Kidney (tissue), 14 donors: ENCODE measurements around the gene MCTP2. TPM values are rescaled to one million over a fixed set of nuclear protein-coding genes. Genes with fewer than 3 reads are reported as not detected.

Experiments used
- DNase-seq, 5 donors: peaks; one replicate each; pipeline ENCODE4 v3.0.0-alpha.2; 2013 to 2020
- FAIRE-seq: peaks from 2 replicates; lab custom pipeline; 2012; peaks lifted over from hg19 to GRCh38; lab: Jason Lieb, UNC
- H3K27ac ChIP-seq, 2 donors: one replicate each; pipeline ENCODE4 v1.7.0; 2013; ENCODE audit warnings: low read depth in 2 of 2, low read length in 2 of 2, inconsistent platforms in 1 of 2
- H3K27me3 ChIP-seq: one replicate; pipeline ENCODE4 v1.7.1; 2013; ENCODE audit warnings: low read length, inconsistent platforms; ENCODE audit not compliant: control insufficient read depth, insufficient read depth
- H3K36me3 ChIP-seq, 3 donors: one replicate each; pipeline versions ENCODE4 v1.7.0 to v1.7.1; 2013; ENCODE audit warnings: low read length in 3 of 3, control low read depth in 1 of 3, inconsistent platforms in 1 of 3; ENCODE audit not compliant: insufficient read depth in 3 of 3, control insufficient read depth in 2 of 3
- H3K4me1 ChIP-seq, 3 donors: one replicate each; pipeline versions ENCODE4 v1.7.0 to v1.7.1; 2013; ENCODE audit warnings: low read length in 3 of 3, inconsistent platforms in 1 of 3, low read depth in 1 of 3; ENCODE audit not compliant: control insufficient read depth in 2 of 3, insufficient read depth in 2 of 3
- H3K4me3 ChIP-seq, 3 donors: one replicate each; pipeline versions ENCODE4 v1.7.0 to v1.8.1; 2013; ENCODE audit warnings: low read length in 3 of 3, control low read depth in 1 of 3, inconsistent platforms in 1 of 3
- H3K9ac ChIP-seq, 3 donors: one replicate each; pipeline versions ENCODE4 v1.7.0 to v1.7.1; 2013; ENCODE audit warnings: low read length in 3 of 3, control low read depth in 1 of 3, inconsistent platforms in 1 of 3
- H3K9me3 ChIP-seq, 3 donors: one replicate each; pipeline versions ENCODE4 v1.7.0 to v1.7.1; 2013; ENCODE audit warnings: low read length in 3 of 3, control low read depth in 1 of 3, inconsistent platforms in 1 of 3; ENCODE audit not compliant: control insufficient read depth in 2 of 3, insufficient read depth in 1 of 3
- intact Hi-C: fragments of 100-400 bp; cut with DNase I; formaldehyde crosslinking; loops from one replicate; pipeline ENCODE4 v1.11.1; 2022
- polyA plus RNA-seq: library from polyadenylated mRNA; stranded (reverse); fragments of 350-450 nt; fragmentation: Illumina TruSeq; extraction: RNeasy Lipid Tissue Mini Kit (QIAGEN cat#74804); gene quantifications from one replicate; pipeline ENCODE4 v1.2.3, GENCODE V29; 2014; ENCODE audit warnings: low read depth, low replicate concordance; ENCODE audit not compliant: insufficient read depth
- total RNA-seq: library from RNA; stranded (reverse); fragmentation: NEBNext Ultra II Directional; extraction: Animal tissue kit (Norgen Biotek cat#: 25700); gene quantifications from one replicate; pipeline ENCODE4 v1.2.1, GENCODE V29; 2021
- TF ChIP-seq, protein P1 (sequence below): IDR thresholded peaks from 3 replicates; pipeline ENCODE4 v1.5.1; 2012; ENCODE audit warnings: mild to moderate bottlenecking, moderate library complexity, borderline replicate concordance; ENCODE audit not compliant: insufficient read depth; ENCODE audit errors: extremely low read depth
- donor health status: control.
- donor health status: control.
- donor health status: control.
- donor health status: control.
- donor health status: control.
- donor health status: DM: yes; HTN: yes; CAD: no.
- donor health status: Normal renal cell carcinoma (clear cell type).

Gene MCTP2
- total and polyA plus RNA-seq, 2 donors from 2014 or later, result 1.2 to 21.1 TPM

DNA sequence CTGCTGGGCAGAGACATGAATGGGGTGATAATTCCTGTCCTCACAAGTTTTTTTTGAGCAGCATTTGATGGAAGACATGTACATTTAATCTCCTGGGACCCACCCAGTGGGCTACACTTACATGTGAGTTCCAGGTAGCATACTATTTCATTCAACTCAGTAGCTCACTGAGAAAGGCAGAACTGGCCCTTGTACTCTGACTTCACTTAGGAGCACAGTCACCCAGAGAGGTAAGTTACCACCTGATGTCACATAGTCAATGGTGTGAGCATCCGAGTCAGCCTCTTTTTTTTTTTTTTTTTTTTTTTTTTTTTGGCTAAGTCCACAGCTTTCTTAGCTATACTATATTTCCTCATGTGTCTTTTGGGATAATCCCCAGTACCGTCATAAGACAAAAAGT lies 32.7 kb upstream of the MCTP2 start:
- H3K27ac ChIP-seq, result no peak overlapping the region
- H3K9ac ChIP-seq, result no peak overlapping the region
- DNase-seq, result no peak
- no peak overlapping the region for H3K4me3 ChIP-seq
- intact Hi-C loops, result no loop called here
- H3K4me1 ChIP-seq, result no peaks in the 10 kb centered on the region
- H3K27me3 ChIP-seq, result no peaks in the 10 kb centered on the region
- H3K36me3 ChIP-seq, result no peaks in the 10 kb centered on the region
- no peak for FAIRE-seq
- TF ChIP-seq, protein P1, sequence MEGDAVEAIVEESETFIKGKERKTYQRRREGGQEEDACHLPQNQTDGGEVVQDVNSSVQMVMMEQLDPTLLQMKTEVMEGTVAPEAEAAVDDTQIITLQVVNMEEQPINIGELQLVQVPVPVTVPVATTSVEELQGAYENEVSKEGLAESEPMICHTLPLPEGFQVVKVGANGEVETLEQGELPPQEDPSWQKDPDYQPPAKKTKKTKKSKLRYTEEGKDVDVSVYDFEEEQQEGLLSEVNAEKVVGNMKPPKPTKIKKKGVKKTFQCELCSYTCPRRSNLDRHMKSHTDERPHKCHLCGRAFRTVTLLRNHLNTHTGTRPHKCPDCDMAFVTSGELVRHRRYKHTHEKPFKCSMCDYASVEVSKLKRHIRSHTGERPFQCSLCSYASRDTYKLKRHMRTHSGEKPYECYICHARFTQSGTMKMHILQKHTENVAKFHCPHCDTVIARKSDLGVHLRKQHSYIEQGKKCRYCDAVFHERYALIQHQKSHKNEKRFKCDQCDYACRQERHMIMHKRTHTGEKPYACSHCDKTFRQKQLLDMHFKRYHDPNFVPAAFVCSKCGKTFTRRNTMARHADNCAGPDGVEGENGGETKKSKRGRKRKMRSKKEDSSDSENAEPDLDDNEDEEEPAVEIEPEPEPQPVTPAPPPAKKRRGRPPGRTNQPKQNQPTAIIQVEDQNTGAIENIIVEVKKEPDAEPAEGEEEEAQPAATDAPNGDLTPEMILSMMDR, result no peak
- H3K9me3 ChIP-seq, result no peaks in the 10 kb centered on the region

GRCh38 chr15:94199725-94200124 lies 31.6 kb upstream of the MCTP2 start:
- DNase-seq (no peak), FAIRE-seq (no peak)
- H3K36me3 ChIP-seq, result no peaks in the 10 kb centered on the region
- no peak overlapping the region for H3K27ac ChIP-seq
- H3K9me3 ChIP-seq, result no peaks in the 10 kb centered on the region
- TF ChIP-seq, protein P1, result no peak
- intact Hi-C loops, result no loop called here
- no peaks in the 10 kb centered on the region for H3K27me3 ChIP-seq
- no peak overlapping the region for H3K9ac ChIP-seq
- H3K4me3 ChIP-seq, result no peak overlapping the region
- no peaks in the 10 kb centered on the region for H3K4me1 ChIP-seq

- intact Hi-C loops, result no loop called here
- Histone ChIP-seq H3K27ac (no peak overlapping the region), H3K9me3 (no peaks in the 10 kb centered on the region), H3K9ac (no peak overlapping the region), H3K36me3 (no peaks in the 10 kb centered on the region), H3K4me3 (no peak overlapping the region), H3K27me3 (no peaks in the 10 kb centered on the region), H3K4me1 (no peaks in the 10 kb centered on the region)
- TF ChIP-seq, protein P1, result no peak
- DNase-seq (peak in 2 of 5 donors; percentile 14 to 21), FAIRE-seq (no peak)
Measured at GRCh38 chr15:94203306-94203705, 28.1 kb upstream of the MCTP2 start.

DNA sequence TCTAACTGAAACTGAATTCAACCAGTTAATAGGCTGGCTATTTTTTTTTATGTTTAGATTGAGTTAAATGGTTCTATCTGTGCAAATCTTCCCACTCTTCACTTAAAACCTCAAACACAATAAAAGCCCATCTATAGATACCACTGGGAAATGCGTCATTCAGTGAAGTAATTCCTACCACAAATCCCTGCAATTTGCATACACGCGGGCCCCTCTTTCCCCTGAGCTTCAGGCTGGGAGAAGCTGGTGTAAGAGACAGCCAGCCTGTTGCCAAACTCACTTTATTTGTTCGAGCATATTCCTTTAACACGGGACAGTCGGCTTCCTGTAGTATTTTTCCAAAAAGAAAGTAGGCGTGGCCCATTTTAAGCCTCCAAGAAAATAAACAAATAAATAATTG lies 26.0 kb upstream of the MCTP2 start:
- H3K27ac ChIP-seq, result no peak overlapping the region
- H3K9me3 ChIP-seq, result no peaks in the 10 kb centered on the region
- H3K9ac ChIP-seq, result no peak overlapping the region
- no peaks in the 10 kb centered on the region for H3K4me1 ChIP-seq
- intact Hi-C loops, result no loop called here
- no peaks in the 10 kb centered on the region for H3K36me3 ChIP-seq
- TF ChIP-seq, protein P1, result no peak
- FAIRE-seq (no peak), DNase-seq (no peak)
- H3K27me3 ChIP-seq, result no peaks in the 10 kb centered on the region
- no peak overlapping the region for H3K4me3 ChIP-seq
